Nephron progenitor cell (in vitro differentiated cells): Measurements from ENCODE around the gene LDLRAD3.
A peak's percentile ranks its signal among the peaks of the same experiment; 100 is the strongest.
"Not testable (repeated sequence)": the region's sequence is repeated elsewhere in the genome, so short reads cannot be mapped to it uniquely, and the experiment has no call there.

Experiments
- DNase-seq: peaks from one replicate; pipeline ENCODE4 v3.0.0; 2021
- H3K27ac Mint-ChIP-seq: 2 replicates; pipeline ENCODE4 v1.8.0; 2021; ENCODE audit warnings: mild to moderate bottlenecking, moderate library complexity, mixed read lengths
- H3K27me3 Mint-ChIP-seq: 2 replicates; pipeline ENCODE4 v1.8.0; 2021; ENCODE audit warnings: mild to moderate bottlenecking, low read depth, mixed read lengths; ENCODE audit not compliant: poor library complexity
- H3K36me3 Mint-ChIP-seq: 2 replicates; pipeline ENCODE4 v1.8.0; 2021; ENCODE audit warnings: low read depth, mixed read lengths
- H3K4me1 Mint-ChIP-seq: 2 replicates; pipeline ENCODE4 v1.8.0; 2021; ENCODE audit warnings: mixed read lengths
- H3K4me3 Mint-ChIP-seq: 2 replicates; pipeline ENCODE4 v1.8.0; 2021; ENCODE audit warnings: mild to moderate bottlenecking, moderate library complexity, mixed read lengths
- H3K9me3 Mint-ChIP-seq: 2 replicates; pipeline ENCODE4 v1.8.0; 2021; ENCODE audit warnings: mild to moderate bottlenecking, moderate library complexity, mixed read lengths
- TF ChIP-seq, protein P1 (sequence below): fragments of 200-600 bp; sonication (generic); IDR thresholded peaks from 2 replicates; pipeline ENCODE4 v1.5.0; 2021; ENCODE audit warnings: antibody characterized with exemption

The LDLRAD3 gene

DNA sequence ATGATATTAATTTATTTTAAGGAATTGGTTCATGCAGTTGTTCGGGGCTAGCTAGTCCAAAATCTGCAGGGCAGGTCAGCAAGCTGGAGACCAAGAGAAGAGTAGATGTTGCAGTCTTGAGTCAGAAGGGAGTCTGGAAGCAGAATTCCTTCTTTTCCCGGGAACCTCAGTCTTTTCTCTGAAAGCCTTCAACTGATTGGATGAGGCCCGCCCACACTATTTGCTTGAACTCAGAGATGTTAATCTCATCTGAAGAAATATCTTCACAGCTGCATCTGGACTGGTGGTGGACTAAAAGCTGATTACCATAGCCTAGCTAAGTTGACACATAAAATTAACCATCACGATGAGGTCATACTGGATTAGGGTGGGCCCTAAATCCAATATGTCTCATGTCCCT, 223.2 kb downstream of the LDLRAD3 start:
- Mint-ChIP-seq H3K27me3 (no peaks in the 10 kb centered on the region), H3K27ac (no peak overlapping the region), H3K4me1 (peaks cover 44% of the 10 kb centered on the region), H3K4me3 (no peak overlapping the region), H3K36me3 (peaks cover 43% of the 10 kb centered on the region), H3K9me3 (peaks cover 22% of the 10 kb centered on the region)
- TF ChIP-seq, protein P1, sequence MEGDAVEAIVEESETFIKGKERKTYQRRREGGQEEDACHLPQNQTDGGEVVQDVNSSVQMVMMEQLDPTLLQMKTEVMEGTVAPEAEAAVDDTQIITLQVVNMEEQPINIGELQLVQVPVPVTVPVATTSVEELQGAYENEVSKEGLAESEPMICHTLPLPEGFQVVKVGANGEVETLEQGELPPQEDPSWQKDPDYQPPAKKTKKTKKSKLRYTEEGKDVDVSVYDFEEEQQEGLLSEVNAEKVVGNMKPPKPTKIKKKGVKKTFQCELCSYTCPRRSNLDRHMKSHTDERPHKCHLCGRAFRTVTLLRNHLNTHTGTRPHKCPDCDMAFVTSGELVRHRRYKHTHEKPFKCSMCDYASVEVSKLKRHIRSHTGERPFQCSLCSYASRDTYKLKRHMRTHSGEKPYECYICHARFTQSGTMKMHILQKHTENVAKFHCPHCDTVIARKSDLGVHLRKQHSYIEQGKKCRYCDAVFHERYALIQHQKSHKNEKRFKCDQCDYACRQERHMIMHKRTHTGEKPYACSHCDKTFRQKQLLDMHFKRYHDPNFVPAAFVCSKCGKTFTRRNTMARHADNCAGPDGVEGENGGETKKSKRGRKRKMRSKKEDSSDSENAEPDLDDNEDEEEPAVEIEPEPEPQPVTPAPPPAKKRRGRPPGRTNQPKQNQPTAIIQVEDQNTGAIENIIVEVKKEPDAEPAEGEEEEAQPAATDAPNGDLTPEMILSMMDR: no peak
- no peak for DNase-seq

- Mint-ChIP-seq H3K27ac (no peak overlapping the region), H3K27me3 (no peaks in the 10 kb centered on the region), H3K4me1 (peaks cover 38% of the 10 kb centered on the region), H3K4me3 (no peak overlapping the region), H3K9me3 (peaks cover 29% of the 10 kb centered on the region), H3K36me3 (peaks cover 49% of the 10 kb centered on the region)
- TF ChIP-seq, protein P1: no peak
- no peak for DNase-seq
These were observed 223.9 kb downstream of the LDLRAD3 start for GRCh38 chr11:36167729-36168128.

GRCh38 chr11:36177836-36178235, 234.0 kb downstream of the LDLRAD3 start:
- Mint-ChIP-seq H3K4me3 (no peak overlapping the region), H3K27ac (no peak overlapping the region), H3K4me1 (peaks cover 9% of the 10 kb centered on the region), H3K36me3 (peaks cover 56% of the 10 kb centered on the region), H3K27me3 (peaks cover 4% of the 10 kb centered on the region), H3K9me3 (peaks cover 42% of the 10 kb centered on the region)
- no peak for DNase-seq
- TF ChIP-seq, protein P1: no peak

DNA sequence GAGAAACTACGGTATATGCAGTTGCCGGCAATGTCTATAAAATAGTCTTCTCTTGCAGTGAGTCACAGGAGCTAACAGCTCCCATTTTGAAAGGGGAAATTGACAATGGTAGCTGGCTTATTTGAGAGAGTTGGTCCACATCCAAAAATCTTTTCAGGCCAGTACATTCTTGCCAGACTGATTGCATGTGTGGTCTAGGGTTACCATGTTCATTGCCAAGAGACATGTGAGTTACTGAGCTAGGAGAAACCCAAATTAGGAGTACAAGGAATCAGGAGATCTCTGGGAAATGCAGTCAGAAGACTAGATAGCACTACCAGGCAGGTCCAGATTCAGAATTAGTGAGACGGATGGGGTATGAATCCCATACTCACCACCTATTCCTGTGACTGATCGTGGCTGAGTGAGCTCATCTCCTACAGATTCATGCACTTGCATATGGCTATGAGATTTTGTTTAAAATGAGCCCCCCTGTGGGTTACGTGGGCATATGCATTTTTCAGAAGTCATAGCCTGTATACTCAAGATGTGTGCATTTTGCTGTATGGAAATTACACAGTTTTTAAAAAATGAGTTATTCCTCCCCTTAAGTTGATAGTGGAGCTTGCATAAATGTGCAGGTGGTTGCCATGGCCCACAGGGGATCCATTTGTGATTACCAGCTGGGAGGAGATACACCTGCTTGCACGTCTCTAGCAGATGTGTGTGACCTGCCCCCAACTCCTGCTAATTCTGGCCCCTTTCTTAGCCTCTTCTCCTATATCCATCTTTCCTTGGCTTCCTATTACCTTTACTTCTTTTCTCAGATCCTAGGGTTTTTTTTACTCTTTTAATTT, 242.7 kb downstream of the LDLRAD3 start:
- Mint-ChIP-seq H3K4me3 (no peak overlapping the region), H3K9me3 (peaks cover 5% of the 10 kb centered on the region)
- TF ChIP-seq, protein P1: no peak

GRCh38 chr11:36187622-36188021, 243.8 kb downstream of the LDLRAD3 start:
- H3K36me3 Mint-ChIP-seq: peaks cover 54% of the 10 kb centered on the region
- no peak overlapping the region for H3K4me3 Mint-ChIP-seq
- H3K9me3 Mint-ChIP-seq: peaks cover 5% of the 10 kb centered on the region
- DNase-seq: no peak
- peak overlapping the region; percentile 30 for H3K27ac Mint-ChIP-seq
- H3K4me1 Mint-ChIP-seq: peaks cover 17% of the 10 kb centered on the region
- TF ChIP-seq, protein P1: no peak
- H3K27me3 Mint-ChIP-seq: no peaks in the 10 kb centered on the region

More for the DNA sequence above, 242.7 kb downstream of the LDLRAD3 start:
- DNase-seq: no peak
- no peak overlapping the region for H3K27ac Mint-ChIP-seq
- H3K27me3 Mint-ChIP-seq: no peaks in the 10 kb centered on the region
- peaks cover 57% of the 10 kb centered on the region for H3K36me3 Mint-ChIP-seq
- H3K4me1 Mint-ChIP-seq: peaks cover 17% of the 10 kb centered on the region

DNA sequence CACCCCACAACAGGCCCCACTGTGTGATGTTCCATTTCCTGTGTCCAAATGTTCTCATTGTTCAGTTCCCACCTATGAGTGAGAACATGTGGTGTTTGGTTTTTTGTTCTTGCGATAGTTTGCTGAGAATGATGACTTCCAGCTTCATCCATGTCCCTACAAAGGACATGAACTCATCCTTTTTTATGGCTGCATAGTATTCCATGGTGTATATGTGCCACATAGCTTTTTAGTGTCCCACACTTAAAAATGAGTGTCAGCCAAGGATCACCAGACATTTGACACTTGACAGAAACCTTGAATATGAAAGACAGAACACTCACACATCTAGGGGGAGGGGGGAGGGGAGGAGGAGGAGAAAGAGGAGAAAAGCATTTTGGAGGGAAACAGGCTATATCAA, 245.9 kb downstream of the LDLRAD3 start:
- DNase-seq, H3K9me3 Mint-ChIP-seq, H3K27me3 Mint-ChIP-seq, H3K4me3 Mint-ChIP-seq, H3K27ac Mint-ChIP-seq: not testable (repeated sequence)
- peaks cover 38% of the 10 kb centered on the region for H3K36me3 Mint-ChIP-seq
- peaks cover 17% of the 10 kb centered on the region for H3K4me1 Mint-ChIP-seq
